Heart left ventricle (tissue), 16 donors: ENCODE measurements around the gene CIC. TPM values are rescaled to one million over a fixed set of nuclear protein-coding genes. Genes with fewer than 3 reads are reported as not detected.

ENCODE experiments used
- ATAC-seq, 4 donors: fragments of 200-7000 bp; cut with Tn5 transposase; one replicate each; pipeline ENCODE4 v1.9.1; 2020 to 2022; ENCODE audit warnings: moderate library complexity in 4 of 4, mild to moderate bottlenecking in 3 of 4, moderate number of reproducible peaks in 1 of 4
- DNase-seq, 5 donors: peaks; one replicate each; pipeline ENCODE4 v3.0.0-alpha.2; 2020
- H3K27ac ChIP-seq, 12 donors: fragments of 200-600 bp; sonication (generic) in 4 of 12; one replicate each; pipeline versions ENCODE4 v1.5.0 to v1.8.0; 2016 to 2022; ENCODE audit warnings: mild to moderate bottlenecking in 2 of 12
- H3K27me3 ChIP-seq, 9 donors: fragments of 200-600 bp; sonication (generic) in 2 of 9; one replicate each; pipeline versions ENCODE4 v1.5.1 to v1.8.0; 2016 to 2022; ENCODE audit warnings: mild to moderate bottlenecking in 3 of 9
- H3K36me3 ChIP-seq, 9 donors: fragments of 200-600 bp; sonication (generic) in 2 of 9; one replicate each; pipeline versions ENCODE4 v1.5.0 to v1.8.0; 2018 to 2022; ENCODE audit warnings: mild to moderate bottlenecking in 2 of 9
- H3K4me1 ChIP-seq, 12 donors: fragments of 200-600 bp; sonication (generic) in 4 of 12; one replicate each; pipeline versions ENCODE4 v1.5.0 to v1.8.0; 2016 to 2022; ENCODE audit warnings: mild to moderate bottlenecking in 3 of 12
- H3K4me3 ChIP-seq, 12 donors: fragments of 200-600 bp; sonication (generic) in 4 of 12; one replicate each; pipeline versions ENCODE4 v1.5.0 to v1.8.0; 2017 to 2022; ENCODE audit warnings: mild to moderate bottlenecking in 9 of 12, moderate library complexity in 4 of 12
- H3K9me3 ChIP-seq, 12 donors: fragments of 200-600 bp; sonication (generic) in 4 of 12; one replicate each; pipeline versions ENCODE4 v1.5.0 to v1.8.0; 2016 to 2022; ENCODE audit warnings: mild to moderate bottlenecking in 1 of 12
- CTCF ChIP-seq, 12 donors: fragments of 200-600 bp; sonication (generic) in 4 of 12; IDR thresholded peaks; one replicate each; pipeline versions ENCODE4 v1.5.0 to v1.8.0; 2018 to 2022; ENCODE audit warnings: antibody characterized with exemption in 12 of 12, mild to moderate bottlenecking in 5 of 12
- POLR2A ChIP-seq, 2 donors: fragments of 450-650 bp; IDR thresholded peaks; one replicate each; pipeline ENCODE4 v1.6.1; 2017; ENCODE audit warnings: antibody characterized with exemption in 2 of 2, mild to moderate bottlenecking in 2 of 2, moderate library complexity in 2 of 2
- WGBS, 4 donors: extraction: QIAGEN DNeasy Blood & Tissue Kit in 2 of 4; methylation state at CpG; one replicate each; pipeline versions ENCODE4 v1.1.5 to v1.1.7; 2013 to 2018; 5-methylcytosine and 5-hydroxymethylcytosine counted together
- intact Hi-C, 10 donors: fragments of 100-400 bp; cut with DNase I; formaldehyde crosslinking; loops; one replicate each; pipeline versions ENCODE4 v1.11.1 to v1.14.2; 2022
- polyA plus RNA-seq, 2 donors: library from polyadenylated mRNA; stranded (reverse); fragments of 200-250 nt; gene quantifications; one replicate each; pipeline ENCODE4 v1.2.3, GENCODE V29; 2013
- total RNA-seq, 9 donors: library from RNA; depleted of rRNA in 2 of 9; stranded (reverse); fragments of >200 nt in 2 of 9; fragmentation: NEBNext Ultra II Directional in 3 of 9; extraction: Animal tissue kit (Norgen Biotek cat#: 25700) in 3 of 9; gene quantifications; one replicate each; pipeline versions ENCODE4 v1.1.0 to v1.2.4, GENCODE V29; 2016 to 2023
- donor health status: ischemic (EF 13 %, LVEDD 7.1; RV severe dilation, severe dysfunction).
- donor health status: healthy with polysubstance abuse.
- donor health status: DM: no; HTN: yes; CAD: no.
- donor health status: DM: no; HTN: no; CAD: no.
- donor health status: ischemic (EF 25% LVEDD 6.9; RV normal size, moderate dysfunction).
- donor health status: ischemic (EF 25% LVEDD 5.7; RV mildly dilated, moderate dysfunction).
- donor health status: healthy.
- donor health status: DM: yes; HTN: yes; CAD: no.
- donor health status: ischemic (EF 35%, LVEDD 5.7; RV mildly dilated, moderate dysfunction).
- donor health status: nonischemic (EF 11% LVEDD 7.7; RV severe dilation, severe dysfunction).
- donor health status: DM: yes; HTN: yes; CAD: no.
- donor health status: PGD.
- donor health status: ischemic (EF 29% LVEDD 5.4; RV normal size, mild dysfunction).
- donor health status: nonischemic (EF 23%, LVEDD 6.1; RV moderate dilation, normal function).

The CIC gene
- total and polyA plus RNA-seq, 11 donors: 25.5 to 54.8 (median 31.0) TPM

GRCh38 chr19:42295342-42295741, 26.3 kb downstream of the CIC start:
- no peak overlapping the region for H3K27ac ChIP-seq

GRCh38 chr19:42295831-42296525, 26.9 kb downstream of the CIC start:
- H3K27ac ChIP-seq: no peak overlapping the region

More at GRCh38 chr19:42295342-42295741, 26.3 kb downstream of the CIC start:
- DNase-seq (no peak), ATAC-seq (no peak)
- intact Hi-C loops: loop anchor here in 2 of 10 donors (5.0 to 10.0 kb wide), 3 partner anchors 48 to 163 kb away; partner anchors contain the start of gene POU2F2 (in 2 of the 2)
- H3K4me1 ChIP-seq: no peaks in the 10 kb centered on the region
- H3K4me3 ChIP-seq: no peak overlapping the region
- WGBS, 4 donors: 71 to 80% (median 79%) methylated on average over 5 of the region's 5 CpGs
- no peaks in the 10 kb centered on the region for H3K9me3 ChIP-seq
- peaks cover 0 to 56% (median 47%) of the 10 kb centered on the region in 9 donors for H3K36me3 ChIP-seq
- TF ChIP-seq CTCF (IDR thresholded peaks at IDR 0.05) (no peak), POLR2A (IDR thresholded peaks at IDR 0.05) (no peak)
- H3K27me3 ChIP-seq: no peaks in the 10 kb centered on the region

GRCh38 chr19:42297039-42297438, 28.0 kb downstream of the CIC start:
- 90 to 94% (median 93%) methylated on average over 13 to 15 of the region's 15 CpGs for WGBS, 4 donors
- Histone ChIP-seq H3K4me3 (no peak overlapping the region), H3K36me3 (peaks cover 0 to 39% (median 30%) of the 10 kb centered on the region in 9 donors), H3K4me1 (peaks cover 0 to 8% (median 5%) of the 10 kb centered on the region in 12 donors), H3K27ac (no peak overlapping the region), H3K27me3 (no peaks in the 10 kb centered on the region), H3K9me3 (no peaks in the 10 kb centered on the region)
- TF ChIP-seq CTCF (IDR thresholded peaks at IDR 0.05) (no peak), POLR2A (IDR thresholded peaks at IDR 0.05) (no peak)
- no peak for DNase-seq
- intact Hi-C loops: loop anchor here in 2 of 10 donors (5.0 to 10.0 kb wide), 3 partner anchors 50 to 165 kb away; partner anchors contain the start of gene POU2F2 (in 2 of the 2)
- ATAC-seq: no peak

More at GRCh38 chr19:42295831-42296525, 26.9 kb downstream of the CIC start:
- Histone ChIP-seq H3K9me3 (no peaks in the 10 kb centered on the region), H3K27me3 (no peaks in the 10 kb centered on the region), H3K4me1 (no peaks in the 10 kb centered on the region), H3K4me3 (no peak overlapping the region), H3K36me3 (peaks cover 0 to 49% (median 41%) of the 10 kb centered on the region in 9 donors)
- intact Hi-C loops: loop anchor here in 3 of 10 donors (1.0 to 10.0 kb wide), 4 partner anchors 49 to 164 kb away; partner anchors contain the start of gene POU2F2 (in 2 of the 3)
- peak; percentile 76 to 90 (median 82) for DNase-seq
- peak; percentile 89 to 97 (median 94) for TF ChIP-seq CTCF (IDR thresholded peaks at IDR 0.05)
- no peak for TF ChIP-seq POLR2A (IDR thresholded peaks at IDR 0.05)
- 64 to 98% (median 79%) methylated on average over 3 to 6 of the region's 6 CpGs for whole genome bisulfite sequencing, 4 donors
- peak; percentile 42 to 84 (median 77) for ATAC-seq

DNA sequence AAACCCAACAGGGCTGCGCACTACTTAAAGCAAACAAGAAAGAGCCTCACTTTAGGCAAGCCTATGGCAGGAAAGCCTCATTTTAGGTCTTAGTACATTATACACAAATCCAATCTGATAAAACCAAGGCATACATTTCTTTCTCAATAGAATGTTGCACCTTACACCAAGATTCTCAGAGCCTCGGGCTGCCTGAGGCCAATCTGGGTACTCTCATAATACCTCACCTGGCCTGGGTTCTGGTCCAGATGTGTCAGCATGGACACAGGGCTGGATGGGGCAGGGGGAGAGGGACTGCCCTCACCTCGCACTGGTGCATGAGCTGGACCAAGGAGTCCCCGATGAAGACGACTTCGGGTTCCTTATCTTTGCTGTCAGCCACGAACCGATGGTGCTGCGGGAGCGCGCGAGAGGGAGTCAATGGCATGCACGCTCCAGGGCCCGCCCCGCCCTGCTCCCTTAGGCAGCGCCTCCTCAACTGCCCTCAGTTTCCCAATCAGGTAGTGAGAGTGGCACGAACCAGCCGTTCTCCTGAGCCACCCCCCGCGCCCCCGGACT, 32.7 kb downstream of the CIC start, which contains the start of gene PRR19:
Gene PRR19 (plus strand): TSS at position 487 of the 558 bp plus-strand sequence. CDS start 7,453 bp downstream, outside the sequence.
- intact Hi-C loops: no loop called here
- H3K27ac ChIP-seq: peak within 1 kb of the TSS in 8 of 12 donors; percentile 8 to 71 (median 30)
- peak within 1 kb of the TSS; percentile 33 to 74 (median 58) for H3K4me3 ChIP-seq
- peak in 2 of 4 donors; percentile 10 to 23 for ATAC-seq
- H3K36me3 ChIP-seq: no peaks in the 10 kb centered on the region
- H3K9me3 ChIP-seq: no peaks in the 10 kb centered on the region
- no peaks in the 10 kb centered on the region for H3K27me3 ChIP-seq
- TF ChIP-seq CTCF (IDR thresholded peaks at IDR 0.05) (no peak), POLR2A (IDR thresholded peaks at IDR 0.05) (no peak)
- H3K4me1 ChIP-seq: peaks cover 0 to 21% (median 10%) of the 10 kb centered on the region in 12 donors
- peak in 1 of 5 donors; percentile 69 for DNase-seq
- WGBS, 4 donors: 8 to 21% (median 9%) methylated on average over 6 to 21 of the region's 21 CpGs
